ENCODE results near the gene SEC11A.
A peak's percentile ranks its signal among the peaks of the same experiment; 100 is the strongest.

SEC11A gene

DNA sequence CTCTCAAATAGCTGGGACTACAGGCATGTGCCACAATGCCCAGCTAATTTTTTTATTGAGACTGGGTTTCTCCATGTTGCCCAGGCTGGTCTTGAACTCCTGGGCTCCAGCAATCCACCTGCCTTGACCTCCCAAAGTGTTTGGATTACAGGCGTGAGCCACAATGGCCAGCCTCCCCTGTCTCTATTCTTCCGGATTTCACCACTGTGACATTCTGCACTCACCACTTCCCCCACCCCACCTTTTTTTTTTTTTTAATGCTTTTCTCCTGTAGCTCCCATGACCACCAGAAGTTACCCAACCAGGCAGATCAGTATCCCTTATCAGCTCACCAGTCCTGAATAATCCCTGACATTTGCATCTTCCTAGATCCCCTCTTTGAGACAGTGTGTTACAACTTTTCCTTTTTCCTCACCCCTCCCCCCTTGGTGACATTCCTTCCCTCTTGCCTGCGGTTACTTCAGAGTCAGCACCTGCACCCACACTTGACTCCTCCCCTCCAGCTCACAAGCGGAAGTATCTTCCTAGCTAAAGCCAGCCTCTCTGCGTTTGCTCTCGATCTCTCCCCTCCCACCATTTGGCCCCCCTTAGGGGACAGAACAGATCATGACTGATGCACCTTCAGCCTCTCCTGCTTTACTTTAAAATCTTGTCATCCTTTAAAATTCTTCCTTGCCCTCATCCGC, 19.0 kb upstream of the SEC11A start:
- H3K36me3 ChIP-seq (ENCODE audit: control insufficient read depth, insufficient read depth, low read length) = no peaks in the 10 kb centered on the region
- H3K4me1 ChIP-seq (ENCODE audit: control insufficient read depth, insufficient read depth, low read length) = peaks cover 5% of the 10 kb centered on the region
- H3K27me3 ChIP-seq (ENCODE audit: control insufficient read depth, insufficient read depth, low read length) = no peaks in the 10 kb centered on the region
- no peak overlapping the region for H3K9ac ChIP-seq (ENCODE audit: low read depth, low read length)
- H3K4me3 ChIP-seq (ENCODE audit: low read depth, low read length) = peak overlapping the region; percentile 42
- no peaks in the 10 kb centered on the region for H3K9me3 ChIP-seq (ENCODE audit: control insufficient read depth, insufficient read depth, low read length)

DNA sequence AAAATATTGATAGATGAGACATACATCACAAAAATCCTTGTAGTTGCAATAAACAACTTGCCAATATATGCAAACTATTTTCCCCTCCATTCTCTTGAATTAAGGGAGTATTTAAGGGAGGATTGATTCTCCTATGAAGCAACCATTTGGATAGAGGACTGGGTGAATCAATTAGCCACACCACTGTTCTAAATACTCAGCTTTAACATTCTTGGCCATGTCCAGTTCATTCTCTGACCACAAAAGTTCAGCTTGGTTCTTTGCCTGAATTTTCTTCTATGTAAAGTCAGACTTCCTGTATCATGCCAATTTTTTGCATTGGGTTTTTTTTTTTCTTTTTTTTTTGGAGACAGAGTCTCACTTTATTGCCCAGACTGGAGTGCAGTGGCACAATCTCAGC, 15.8 kb upstream of the SEC11A start:
- Histone ChIP-seq H3K27me3 (ENCODE audit: control insufficient read depth, insufficient read depth, low read length) (no peaks in the 10 kb centered on the region), H3K36me3 (ENCODE audit: control insufficient read depth, insufficient read depth, low read length) (no peaks in the 10 kb centered on the region), H3K9me3 (ENCODE audit: control insufficient read depth, insufficient read depth, low read length) (no peaks in the 10 kb centered on the region), H3K4me1 (ENCODE audit: control insufficient read depth, insufficient read depth, low read length) (peaks cover 5% of the 10 kb centered on the region), H3K9ac (ENCODE audit: low read depth, low read length) (no peak overlapping the region), H3K4me3 (ENCODE audit: low read depth, low read length) (no peak overlapping the region)

DNA sequence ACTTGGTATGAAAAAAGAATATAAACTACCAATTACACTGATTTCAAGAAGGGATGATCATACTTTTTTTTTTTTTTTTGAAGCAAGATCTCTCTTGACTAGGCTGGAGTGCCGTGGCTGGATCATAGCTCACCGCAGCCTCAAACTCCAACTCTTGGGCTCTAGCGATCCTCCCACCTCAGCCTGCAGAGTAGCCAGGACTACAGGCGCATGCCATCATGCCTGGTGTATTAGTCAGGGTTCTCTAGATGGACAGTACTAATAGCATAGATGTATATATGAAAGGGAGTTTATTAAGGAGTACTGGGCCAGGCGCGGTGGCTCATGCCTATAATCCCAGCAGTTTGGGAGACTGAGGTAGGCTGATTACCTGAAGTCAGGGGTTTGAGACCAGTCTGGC, 11.5 kb upstream of the SEC11A start:
- Histone ChIP-seq H3K9ac (ENCODE audit: low read depth, low read length) (no peak overlapping the region), H3K36me3 (ENCODE audit: control insufficient read depth, insufficient read depth, low read length) (no peaks in the 10 kb centered on the region), H3K4me1 (ENCODE audit: control insufficient read depth, insufficient read depth, low read length) (no peaks in the 10 kb centered on the region), H3K9me3 (ENCODE audit: control insufficient read depth, insufficient read depth, low read length) (no peaks in the 10 kb centered on the region), H3K4me3 (ENCODE audit: low read depth, low read length) (no peak overlapping the region), H3K27me3 (ENCODE audit: control insufficient read depth, insufficient read depth, low read length) (no peaks in the 10 kb centered on the region)

DNA sequence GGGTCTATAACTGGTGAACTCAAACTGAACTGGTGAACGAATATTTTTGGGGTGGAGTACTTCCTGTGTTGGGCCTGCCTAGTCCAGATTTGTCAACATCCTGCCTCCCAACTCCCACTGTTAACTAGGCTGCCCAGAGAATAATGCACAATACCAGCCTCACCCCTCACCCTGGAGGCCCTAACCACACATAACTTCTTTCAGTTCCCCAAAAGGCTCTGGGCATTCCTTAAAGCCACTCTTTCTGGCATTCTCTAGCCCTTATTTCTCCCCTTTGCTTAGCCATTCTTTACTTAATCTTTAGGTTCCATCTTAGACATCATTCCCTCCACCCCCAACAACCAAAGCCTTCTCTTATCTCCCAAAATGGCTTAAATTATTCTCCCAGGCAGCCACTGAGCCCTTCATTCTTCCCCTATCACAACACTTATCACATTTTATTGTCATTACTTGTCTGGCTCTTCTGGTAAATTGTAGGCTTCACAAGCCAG, 9.1 kb upstream of the SEC11A start:
- H3K36me3 ChIP-seq (ENCODE audit: control insufficient read depth, insufficient read depth, low read length) = no peaks in the 10 kb centered on the region
- no peak overlapping the region for H3K9ac ChIP-seq (ENCODE audit: low read depth, low read length)
- H3K4me3 ChIP-seq (ENCODE audit: low read depth, low read length) = no peak overlapping the region
- H3K4me1 ChIP-seq (ENCODE audit: control insufficient read depth, insufficient read depth, low read length) = peaks cover 4% of the 10 kb centered on the region
- no peaks in the 10 kb centered on the region for H3K9me3 ChIP-seq (ENCODE audit: control insufficient read depth, insufficient read depth, low read length)
- no peaks in the 10 kb centered on the region for H3K27me3 ChIP-seq (ENCODE audit: control insufficient read depth, insufficient read depth, low read length)

DNA sequence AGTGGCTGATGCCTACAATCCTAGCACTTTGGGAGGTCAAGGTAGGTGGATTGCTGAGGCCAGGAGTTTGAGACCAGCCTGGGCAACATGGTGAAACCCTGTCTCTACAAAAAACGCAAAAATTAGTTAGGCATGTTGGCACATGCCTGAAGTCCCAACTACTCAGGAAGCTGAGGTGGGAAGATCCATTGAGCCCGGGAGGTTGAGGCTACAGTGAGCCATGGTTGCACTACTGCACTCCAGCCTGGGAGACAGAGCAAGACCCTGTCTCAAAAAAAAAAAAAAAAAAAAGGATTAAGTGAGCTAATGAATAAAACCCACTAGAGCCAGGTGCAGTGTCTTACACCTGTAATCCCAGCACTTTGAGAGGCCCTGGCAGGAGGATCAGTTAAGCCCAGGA, 6.7 kb upstream of the SEC11A start:
- H3K4me3 ChIP-seq (ENCODE audit: low read depth, low read length) = no peak overlapping the region
- no peaks in the 10 kb centered on the region for H3K9me3 ChIP-seq (ENCODE audit: control insufficient read depth, insufficient read depth, low read length)
- no peak overlapping the region for H3K9ac ChIP-seq (ENCODE audit: low read depth, low read length)
- H3K27me3 ChIP-seq (ENCODE audit: control insufficient read depth, insufficient read depth, low read length) = no peaks in the 10 kb centered on the region
- peaks cover 4% of the 10 kb centered on the region for H3K4me1 ChIP-seq (ENCODE audit: control insufficient read depth, insufficient read depth, low read length)
- no peaks in the 10 kb centered on the region for H3K36me3 ChIP-seq (ENCODE audit: control insufficient read depth, insufficient read depth, low read length)

GRCh38 chr15:84721371-84721770, 5.4 kb upstream of the SEC11A start:
- H3K4me3 ChIP-seq (ENCODE audit: low read depth, low read length) = no peak overlapping the region
- H3K9me3 ChIP-seq (ENCODE audit: control insufficient read depth, insufficient read depth, low read length) = no peaks in the 10 kb centered on the region
- no peaks in the 10 kb centered on the region for H3K27me3 ChIP-seq (ENCODE audit: control insufficient read depth, insufficient read depth, low read length)
- H3K36me3 ChIP-seq (ENCODE audit: control insufficient read depth, insufficient read depth, low read length) = no peaks in the 10 kb centered on the region
- peaks cover 4% of the 10 kb centered on the region for H3K4me1 ChIP-seq (ENCODE audit: control insufficient read depth, insufficient read depth, low read length)
- H3K9ac ChIP-seq (ENCODE audit: low read depth, low read length) = no peak overlapping the region

- H3K4me1 ChIP-seq (ENCODE audit: control insufficient read depth, insufficient read depth, low read length) = peaks cover 3% of the 10 kb centered on the region
- H3K4me3 ChIP-seq (ENCODE audit: low read depth, low read length) = peak overlapping the region; percentile 49
- peaks cover 6% of the 10 kb centered on the region for H3K36me3 ChIP-seq (ENCODE audit: control insufficient read depth, insufficient read depth, low read length)
- no peaks in the 10 kb centered on the region for H3K9me3 ChIP-seq (ENCODE audit: control insufficient read depth, insufficient read depth, low read length)
- no peaks in the 10 kb centered on the region for H3K27me3 ChIP-seq (ENCODE audit: control insufficient read depth, insufficient read depth, low read length)
- peak overlapping the region; percentile 73 for H3K9ac ChIP-seq (ENCODE audit: low read depth, low read length)
These were observed 401 bp downstream of the SEC11A start for GRCh38 chr15:84715441-84716035.

DNA sequence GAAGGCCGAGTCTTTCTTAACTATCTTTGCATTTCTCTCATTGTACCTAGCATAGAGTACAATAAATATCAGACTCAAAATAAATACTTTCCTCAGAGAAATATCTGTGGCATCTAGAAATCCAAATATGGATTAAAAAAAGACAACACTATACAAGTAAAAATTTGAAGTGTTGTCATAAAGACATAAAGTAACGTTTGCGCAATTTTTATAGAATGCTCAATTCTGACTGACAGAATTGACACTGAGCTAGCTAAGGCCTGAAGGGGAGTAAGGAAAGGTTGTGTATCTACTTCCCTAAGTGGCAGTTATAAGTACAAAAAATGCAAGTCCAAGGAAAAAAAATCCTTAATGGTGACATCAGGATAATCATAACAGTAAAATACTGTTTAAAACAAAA, 1.1 kb downstream of the SEC11A start:
- no peaks in the 10 kb centered on the region for H3K27me3 ChIP-seq (ENCODE audit: control insufficient read depth, insufficient read depth, low read length)
- peaks cover 3% of the 10 kb centered on the region for H3K4me1 ChIP-seq (ENCODE audit: control insufficient read depth, insufficient read depth, low read length)

GRCh38 chr15:84714372-84714771, 1.6 kb downstream of the SEC11A start:
- no peaks in the 10 kb centered on the region for H3K27me3 ChIP-seq (ENCODE audit: control insufficient read depth, insufficient read depth, low read length)
- peak overlapping the region; percentile 49 for H3K4me3 ChIP-seq (ENCODE audit: low read depth, low read length)
- peaks cover 3% of the 10 kb centered on the region for H3K4me1 ChIP-seq (ENCODE audit: control insufficient read depth, insufficient read depth, low read length)
- H3K9ac ChIP-seq (ENCODE audit: low read depth, low read length) = no peak overlapping the region
- no peaks in the 10 kb centered on the region for H3K9me3 ChIP-seq (ENCODE audit: control insufficient read depth, insufficient read depth, low read length)
- peaks cover 9% of the 10 kb centered on the region for H3K36me3 ChIP-seq (ENCODE audit: control insufficient read depth, insufficient read depth, low read length)

More for the DNA sequence above, 1.1 kb downstream of the SEC11A start:
- Histone ChIP-seq H3K36me3 (ENCODE audit: control insufficient read depth, insufficient read depth, low read length) (peaks cover 9% of the 10 kb centered on the region), H3K4me3 (ENCODE audit: low read depth, low read length) (peak overlapping the region; percentile 49), H3K9me3 (ENCODE audit: control insufficient read depth, insufficient read depth, low read length) (no peaks in the 10 kb centered on the region), H3K9ac (ENCODE audit: low read depth, low read length) (peak overlapping the region; percentile 73)

DNA sequence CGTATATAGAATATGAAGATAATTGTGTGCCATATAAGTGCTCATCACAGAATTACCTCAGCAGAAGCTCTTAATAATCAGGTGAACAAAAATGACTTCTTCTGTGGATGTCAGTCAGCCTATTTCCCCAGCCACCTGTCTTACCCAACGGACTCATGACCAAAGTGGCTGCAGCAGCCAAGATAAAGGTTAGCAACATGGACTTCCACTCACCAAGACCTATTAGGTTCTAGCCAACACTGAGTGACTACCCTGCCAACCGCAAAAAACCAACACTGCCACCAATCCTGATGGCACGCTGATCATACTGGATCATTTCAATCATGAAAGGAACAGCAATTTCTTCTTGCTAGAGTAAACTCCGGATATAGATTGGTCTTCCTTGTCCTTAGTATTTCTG, 12.1 kb downstream of the SEC11A start:
- Histone ChIP-seq H3K36me3 (ENCODE audit: control insufficient read depth, insufficient read depth, low read length) (no peaks in the 10 kb centered on the region), H3K27me3 (ENCODE audit: control insufficient read depth, insufficient read depth, low read length) (no peaks in the 10 kb centered on the region)

GRCh38 chr15:84702961-84703482, 12.9 kb downstream of the SEC11A start:
- no peak overlapping the region for H3K9ac ChIP-seq (ENCODE audit: low read depth, low read length)
- no peaks in the 10 kb centered on the region for H3K4me1 ChIP-seq (ENCODE audit: control insufficient read depth, insufficient read depth, low read length)
- no peaks in the 10 kb centered on the region for H3K27me3 ChIP-seq (ENCODE audit: control insufficient read depth, insufficient read depth, low read length)
- H3K36me3 ChIP-seq (ENCODE audit: control insufficient read depth, insufficient read depth, low read length) = no peaks in the 10 kb centered on the region
- no peaks in the 10 kb centered on the region for H3K9me3 ChIP-seq (ENCODE audit: control insufficient read depth, insufficient read depth, low read length)
- H3K4me3 ChIP-seq (ENCODE audit: low read depth, low read length) = no peak overlapping the region

More for the DNA sequence above, 12.1 kb downstream of the SEC11A start:
- no peaks in the 10 kb centered on the region for H3K4me1 ChIP-seq (ENCODE audit: control insufficient read depth, insufficient read depth, low read length)
- no peak overlapping the region for H3K9ac ChIP-seq (ENCODE audit: low read depth, low read length)
- H3K4me3 ChIP-seq (ENCODE audit: low read depth, low read length) = no peak overlapping the region
- no peaks in the 10 kb centered on the region for H3K9me3 ChIP-seq (ENCODE audit: control insufficient read depth, insufficient read depth, low read length)

All from iPS-15b (cell line).